Iris pigment epithelial cell (primary cell): ENCODE results near the gene CARMIL3.

Experiments
- DNase-seq: peaks from one replicate; pipeline ENCODE4 v3.0.0-alpha.2; 2011; ENCODE audit warnings: low read depth

The CARMIL3 gene

GRCh38 chr14:24115422-24116127, 63.8 kb downstream of the CARMIL3 start:
- DNase-seq = no peak

GRCh38 chr14:24116128-24116814, 64.5 kb downstream of the CARMIL3 start:
- DNase-seq = no peak

GRCh38 chr14:24117179-24117578, 65.4 kb downstream of the CARMIL3 start:
- DNase-seq = no peak
